Ovary (tissue), 3 donors: Measurements from ENCODE around the gene CRABP2.

Source experiments
- CTCF ChIP-seq, 3 donors: fragments of 450-650 bp in 2 of 3; fragments of 200-600 bp in 1 of 3; IDR thresholded peaks; one replicate each; pipeline versions ENCODE4 v1.5.1 to v1.8.0; 2016 to 2022; ENCODE audit warnings: antibody characterized with exemption in 3 of 3, mild to moderate bottlenecking in 1 of 3
- POLR2A ChIP-seq: fragments of 450-650 bp; IDR thresholded peaks from one replicate; pipeline ENCODE4 v1.6.1; 2017; ENCODE audit warnings: antibody characterized with exemption, mild to moderate bottlenecking, moderate library complexity
- donor health status: DM: no; HTN: no; CAD: no.

GRCh38 chr1:156694690-156694962 lies 10.8 kb downstream of the CRABP2 start:
- TF ChIP-seq CTCF (IDR thresholded peaks at IDR 0.05) (no peak), POLR2A (no peak)
